SK-N-SH (cell line): Measurements from ENCODE around the gene ESPNL.

Source experiments
- EP300 ChIP-seq, 2 experiments: IDR thresholded peaks; 2 replicates each; pipeline versions ENCODE4 v1.4.0 to v1.6.1; 2012; ENCODE audit warnings: borderline replicate concordance in 1 of 2, low read depth in 1 of 2, low read length in 1 of 2
- EZH2phosphoT487 ChIP-seq: fragments of 200-600 bp; sonication (generic); IDR thresholded peaks from 2 replicates; pipeline ENCODE4 v1.6.1; 2017; ENCODE audit warnings: low read depth, mixed run types, mild to moderate bottlenecking, antibody characterized with exemption, moderate library complexity, borderline replicate concordance
- FOSL2 ChIP-seq: IDR thresholded peaks from 2 replicates; pipeline ENCODE4 v1.4.0; 2012; ENCODE audit warnings: low read depth, mild to moderate bottlenecking, moderate library complexity, borderline replicate concordance
- GABPA ChIP-seq: IDR thresholded peaks from 2 replicates; pipeline ENCODE4 v1.4.0; 2012; ENCODE audit warnings: low read depth, mild to moderate bottlenecking
- POLR2AphosphoS5 ChIP-seq: IDR thresholded peaks from 2 replicates; pipeline ENCODE4 v1.6.1; 2012; ENCODE audit warnings: low read depth, low read length
- RCOR1 ChIP-seq: fragments of 150-350 bp; IDR thresholded peaks from 2 replicates; pipeline ENCODE4 v1.6.1; 2017; ENCODE audit warnings: antibody characterized with exemption, low read length
- YY1 ChIP-seq: IDR thresholded peaks from 2 replicates; pipeline ENCODE4 v1.4.0; 2012; ENCODE audit warnings: low read depth, mild to moderate bottlenecking
- TF ChIP-seq, protein P1 (sequence below): fragments of 200-600 bp; sonication (generic); IDR thresholded peaks from 2 replicates; pipeline ENCODE4 v1.6.1; 2017; ENCODE audit warnings: antibody characterized with exemption, mild to moderate bottlenecking, moderate library complexity

DNA sequence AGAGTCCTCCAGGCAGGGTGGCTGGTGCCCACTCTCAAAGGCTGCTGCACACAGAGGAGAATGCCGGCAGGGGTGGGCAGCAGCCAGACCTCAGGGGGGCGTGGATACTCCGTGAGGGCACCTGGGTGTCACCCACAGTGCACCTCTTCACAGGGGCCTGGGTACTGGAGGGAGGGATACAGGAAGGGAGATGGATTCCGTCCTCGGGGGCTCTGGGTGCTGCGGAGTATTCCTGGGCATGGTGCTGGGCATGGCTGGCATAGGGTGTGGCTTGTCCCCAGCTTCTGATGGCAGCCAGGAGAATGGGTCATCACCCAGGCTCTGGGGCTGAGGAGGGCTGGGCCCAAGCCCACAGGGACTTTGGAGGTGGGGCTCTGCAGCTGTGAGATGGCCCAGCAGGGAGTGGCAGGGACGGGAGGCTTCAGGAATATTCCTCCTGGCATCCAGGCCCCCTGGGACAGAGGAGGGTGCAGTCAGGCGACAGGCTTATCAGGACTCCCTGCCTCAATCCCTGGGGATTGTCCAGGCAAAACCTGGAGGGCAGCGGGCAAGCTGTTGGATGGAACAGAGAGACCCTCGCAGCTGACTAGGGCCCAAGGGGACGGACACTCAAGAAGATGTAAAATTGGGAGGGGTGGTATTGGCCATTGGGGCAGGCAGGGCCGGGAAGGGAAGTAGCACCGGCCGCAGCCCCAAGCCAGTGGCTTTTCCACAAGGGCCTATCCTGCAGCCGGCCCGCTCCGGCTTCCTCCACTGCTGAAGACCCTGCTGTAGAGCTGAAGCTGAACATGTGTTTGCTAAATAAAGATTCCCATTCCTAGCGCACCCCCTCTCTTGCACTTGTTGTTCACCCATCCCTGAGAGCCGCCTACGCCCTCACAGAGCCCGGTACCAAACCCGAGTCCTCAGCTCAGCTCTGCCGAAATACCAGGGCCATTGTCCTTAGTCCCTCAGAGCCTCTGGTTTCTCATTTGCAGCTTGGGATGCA, 32.6 kb downstream of the ESPNL start:
- TF ChIP-seq, protein P1, sequence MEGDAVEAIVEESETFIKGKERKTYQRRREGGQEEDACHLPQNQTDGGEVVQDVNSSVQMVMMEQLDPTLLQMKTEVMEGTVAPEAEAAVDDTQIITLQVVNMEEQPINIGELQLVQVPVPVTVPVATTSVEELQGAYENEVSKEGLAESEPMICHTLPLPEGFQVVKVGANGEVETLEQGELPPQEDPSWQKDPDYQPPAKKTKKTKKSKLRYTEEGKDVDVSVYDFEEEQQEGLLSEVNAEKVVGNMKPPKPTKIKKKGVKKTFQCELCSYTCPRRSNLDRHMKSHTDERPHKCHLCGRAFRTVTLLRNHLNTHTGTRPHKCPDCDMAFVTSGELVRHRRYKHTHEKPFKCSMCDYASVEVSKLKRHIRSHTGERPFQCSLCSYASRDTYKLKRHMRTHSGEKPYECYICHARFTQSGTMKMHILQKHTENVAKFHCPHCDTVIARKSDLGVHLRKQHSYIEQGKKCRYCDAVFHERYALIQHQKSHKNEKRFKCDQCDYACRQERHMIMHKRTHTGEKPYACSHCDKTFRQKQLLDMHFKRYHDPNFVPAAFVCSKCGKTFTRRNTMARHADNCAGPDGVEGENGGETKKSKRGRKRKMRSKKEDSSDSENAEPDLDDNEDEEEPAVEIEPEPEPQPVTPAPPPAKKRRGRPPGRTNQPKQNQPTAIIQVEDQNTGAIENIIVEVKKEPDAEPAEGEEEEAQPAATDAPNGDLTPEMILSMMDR = no peak
- TF ChIP-seq GABPA (no peak), FOSL2 (no peak), RCOR1 (no peak), EZH2phosphoT487 (no peak), YY1 (no peak), EP300 (IDR thresholded peaks at IDR 0.05; ENCODE audit: borderline replicate concordance in 1 of 2, low read depth in 1 of 2, low read length in 1 of 2) (no peak), POLR2AphosphoS5 (no peak)
